GM12891 (cell line): ENCODE results near the gene LCA5.

Source experiments
- POLR2A ChIP-seq: IDR thresholded peaks from 2 replicates; pipeline ENCODE4 v1.6.1; 2011; ENCODE audit warnings: low read depth, low read length, control low read depth
- POLR2AphosphoS5 ChIP-seq: IDR thresholded peaks from 2 replicates; pipeline ENCODE4 v1.6.1; 2011; ENCODE audit warnings: low read depth, low read length, control low read depth

- TF ChIP-seq POLR2A (no peak), POLR2AphosphoS5 (no peak)
Measured at GRCh38 chr6:79465381-79465780, 71.8 kb downstream of the LCA5 start.
